Activated CD8-positive, alpha-beta memory T cell treated with anti-CD3 and anti-CD28 coated beads, Interleukin-2, amount 50 U/mL, for 1 hour (primary cell): Measurements from ENCODE around the gene SDR42E2.
"Not testable (repeated sequence)": the region's sequence is repeated elsewhere in the genome, so short reads cannot be mapped to it uniquely, and the experiment has no call there.

Source experiments
- DNase-seq: peaks from one replicate; pipeline ENCODE4 v3.0.0-alpha.2; 2020; ENCODE audit errors: extremely low read depth

SDR42E2 gene

GRCh38 chr16:22191532-22192260 lies 29.4 kb downstream of the SDR42E2 start:
- no peak for DNase-seq

DNA sequence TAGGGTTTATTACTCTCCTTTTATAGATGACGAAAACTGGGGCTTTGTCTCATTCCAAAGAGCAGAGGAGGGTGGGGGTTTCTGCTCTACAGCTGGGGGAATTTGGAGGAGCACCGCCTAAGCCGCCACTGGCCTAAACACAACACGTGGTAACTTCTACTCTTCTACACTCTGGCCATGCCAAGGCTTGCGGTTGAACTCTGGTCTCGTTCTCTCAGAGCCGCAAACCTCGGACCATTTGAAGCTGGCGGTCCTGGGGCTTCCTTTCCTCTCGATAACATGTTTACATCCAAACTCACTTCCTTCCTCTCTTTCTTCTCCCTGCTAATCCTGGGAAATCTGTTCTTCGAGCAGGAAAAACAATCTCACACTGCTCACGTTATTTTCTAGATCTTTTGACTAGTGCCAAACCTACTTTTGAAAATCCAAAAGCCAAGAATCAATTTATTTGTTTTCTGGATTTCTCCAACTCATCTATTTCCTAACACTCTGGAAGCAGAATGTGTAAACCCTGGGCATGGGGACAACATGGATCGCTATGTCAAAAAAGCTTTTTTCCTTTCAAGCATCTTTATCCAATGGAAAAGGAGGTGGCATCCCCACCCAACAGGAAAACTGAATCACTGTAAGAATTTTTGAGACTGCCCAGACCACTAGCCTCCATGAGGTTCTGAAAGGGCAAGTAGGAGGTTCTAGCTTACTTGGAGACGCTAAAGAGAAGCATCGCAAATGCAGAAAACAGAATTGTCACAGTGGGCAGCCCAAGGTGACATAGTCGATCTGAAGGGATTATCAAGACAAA lies 30.2 kb downstream of the SDR42E2 start:
- peak; percentile 76 for DNase-seq

GRCh38 chr16:22193063-22193411 lies 30.7 kb downstream of the SDR42E2 start:
- DNase-seq: no peak

DNA sequence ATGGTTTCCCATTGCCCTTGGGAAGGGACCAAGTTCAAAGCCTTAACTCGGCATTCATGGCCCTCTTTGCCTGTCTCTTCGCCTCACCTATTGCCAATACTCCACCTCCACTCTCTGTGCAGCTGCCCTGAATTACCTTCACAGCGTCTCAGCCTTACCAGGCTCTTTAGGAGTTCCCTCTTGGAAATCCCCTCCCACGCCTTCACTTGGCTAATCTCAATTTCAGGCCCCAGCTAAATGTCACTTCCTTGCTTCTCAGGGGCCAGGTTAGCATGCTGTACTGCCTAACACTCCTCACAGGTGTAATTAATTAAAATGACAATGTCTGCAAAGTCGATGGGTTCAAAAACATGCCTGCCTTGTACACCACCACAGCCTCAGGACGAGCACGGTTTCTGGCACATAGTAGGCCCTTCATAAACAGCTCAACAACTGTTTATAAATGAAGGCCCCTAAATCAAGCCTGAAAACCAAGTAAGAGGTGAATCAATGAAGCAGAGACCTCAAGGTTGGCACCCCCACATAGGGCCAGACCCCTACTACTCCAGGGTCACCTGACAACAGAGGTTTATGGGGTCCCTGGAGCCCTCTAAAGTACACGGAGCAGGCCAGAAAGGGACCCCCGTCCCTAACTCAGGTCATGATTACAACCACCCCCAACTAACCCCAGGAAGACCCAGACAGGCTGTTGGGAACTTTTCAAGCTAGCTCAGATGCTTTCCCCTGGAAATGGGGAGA lies 32.6 kb downstream of the SDR42E2 start:
- DNase-seq: no peak

- DNase-seq: no peak
These were observed 33.1 kb downstream of the SDR42E2 start for GRCh38 chr16:22195445-22195694.

DNA sequence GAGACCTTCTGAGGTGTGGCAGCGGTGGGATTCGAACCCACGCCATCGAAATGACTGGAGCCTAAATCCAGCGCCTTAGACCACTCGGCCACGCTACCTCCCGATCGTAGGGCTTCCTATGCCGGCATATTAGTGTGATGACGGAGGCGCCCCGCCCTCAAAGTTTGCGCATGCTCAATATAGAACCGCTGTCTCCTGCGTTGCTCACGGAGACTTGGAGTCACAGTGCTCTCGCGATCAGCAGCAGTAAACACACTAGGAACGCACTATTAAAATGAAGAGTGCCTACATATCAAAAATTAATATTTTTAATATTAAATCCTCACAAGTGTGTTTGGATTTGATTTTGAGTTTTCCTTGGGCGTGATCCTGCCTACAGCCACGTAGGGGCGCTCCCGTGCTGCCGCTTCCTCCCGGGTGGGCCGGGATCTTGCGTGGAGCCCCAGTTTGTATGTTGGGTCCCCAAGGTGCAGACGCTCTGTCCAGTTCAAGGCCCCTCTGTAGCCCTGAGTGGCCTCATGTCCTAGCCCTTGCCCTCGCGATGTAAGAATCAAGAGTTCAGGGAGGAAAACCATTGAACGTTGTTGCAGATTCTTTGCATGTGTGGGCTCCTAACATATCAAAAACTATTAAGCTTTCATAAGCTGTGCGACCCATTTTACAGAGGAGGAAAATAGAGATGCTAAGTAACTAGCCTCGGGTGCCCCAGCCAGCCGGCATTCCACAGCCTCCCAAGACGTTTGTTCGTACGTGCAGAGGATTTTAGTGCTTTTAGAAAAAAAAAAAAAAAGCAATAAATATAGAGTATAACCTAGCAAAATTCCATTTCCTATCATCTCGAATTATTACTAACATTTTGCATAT lies 33.6 kb downstream of the SDR42E2 start:
- peak; percentile 59 for DNase-seq

DNA sequence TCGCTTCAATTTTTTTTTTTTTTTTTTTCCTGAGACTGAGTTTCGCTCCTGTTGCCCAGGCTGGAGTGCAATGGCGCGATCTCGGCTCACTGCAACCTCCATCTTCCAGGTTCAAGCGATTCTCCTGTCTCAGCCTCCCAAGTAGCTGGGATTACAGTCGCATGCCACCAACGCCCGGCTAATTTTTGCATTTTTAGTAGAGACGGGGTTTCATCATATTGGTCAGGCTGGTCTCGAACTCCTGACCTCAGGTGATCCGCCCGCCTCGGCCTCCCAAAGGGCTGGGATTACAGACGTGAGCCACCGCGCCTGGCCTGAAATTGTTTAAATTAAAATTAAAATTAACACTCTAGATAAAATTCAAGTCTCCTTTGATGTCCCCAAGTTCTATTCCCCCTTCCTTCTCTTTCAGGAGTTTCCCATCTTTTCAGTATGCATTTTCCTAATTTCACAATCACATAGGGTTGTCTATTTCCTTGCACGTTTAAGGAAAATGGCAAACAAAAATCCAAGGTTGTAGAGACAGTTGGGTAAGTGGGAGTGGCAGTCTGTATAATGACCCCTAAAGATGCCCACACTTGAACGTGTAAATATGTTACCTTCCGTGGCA lies 34.4 kb downstream of the SDR42E2 start:
- not testable (repeated sequence) for DNase-seq

- no peak for DNase-seq
These were observed 36.4 kb downstream of the SDR42E2 start for GRCh38 chr16:22198547-22199293.

- DNase-seq: no peak
These were observed 39.9 kb downstream of the SDR42E2 start for GRCh38 chr16:22202261-22202637.

DNA sequence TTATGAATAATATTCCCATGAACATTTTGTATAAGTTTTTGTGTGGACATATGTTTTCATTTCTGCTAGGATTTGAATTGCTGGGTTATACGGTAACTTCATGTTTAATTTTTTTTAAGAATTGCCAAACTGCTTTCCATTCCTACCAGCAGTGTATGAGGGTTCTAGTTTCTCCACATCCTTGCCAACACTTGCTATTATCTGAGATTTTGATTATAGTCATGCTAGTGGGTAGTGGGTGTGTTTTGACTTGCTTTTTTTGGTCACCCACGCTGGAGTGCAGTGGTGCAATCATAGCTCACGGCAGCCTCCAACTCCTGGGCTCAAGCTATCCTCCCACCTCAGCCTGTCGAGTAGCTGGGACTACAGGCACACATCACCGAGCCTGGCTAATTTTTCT lies 40.8 kb downstream of the SDR42E2 start:
- no peak for DNase-seq

- no peak for DNase-seq
These were observed 41.9 kb downstream of the SDR42E2 start for GRCh38 chr16:22204091-22204655.

DNA sequence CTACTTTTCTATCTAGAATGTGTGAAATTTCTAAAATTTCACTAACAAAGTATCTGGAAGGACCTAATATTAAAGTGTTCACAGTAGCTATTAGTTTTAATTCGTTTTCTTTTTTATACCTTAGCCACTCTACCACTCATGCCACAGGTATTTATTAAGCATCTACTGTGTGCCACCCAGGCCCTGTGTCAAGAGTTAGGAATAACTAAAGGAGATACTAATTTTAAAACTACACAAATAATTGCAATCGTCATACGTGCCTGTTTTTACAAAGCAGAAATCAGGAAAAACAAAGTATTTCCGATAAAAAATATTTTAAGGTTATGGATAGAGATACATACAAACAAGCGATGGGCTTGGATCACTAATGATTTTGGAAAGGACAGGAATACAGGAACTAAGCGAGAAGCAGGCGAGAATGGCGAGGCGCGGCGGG lies 43.3 kb downstream of the SDR42E2 start:
- no peak for DNase-seq

DNA sequence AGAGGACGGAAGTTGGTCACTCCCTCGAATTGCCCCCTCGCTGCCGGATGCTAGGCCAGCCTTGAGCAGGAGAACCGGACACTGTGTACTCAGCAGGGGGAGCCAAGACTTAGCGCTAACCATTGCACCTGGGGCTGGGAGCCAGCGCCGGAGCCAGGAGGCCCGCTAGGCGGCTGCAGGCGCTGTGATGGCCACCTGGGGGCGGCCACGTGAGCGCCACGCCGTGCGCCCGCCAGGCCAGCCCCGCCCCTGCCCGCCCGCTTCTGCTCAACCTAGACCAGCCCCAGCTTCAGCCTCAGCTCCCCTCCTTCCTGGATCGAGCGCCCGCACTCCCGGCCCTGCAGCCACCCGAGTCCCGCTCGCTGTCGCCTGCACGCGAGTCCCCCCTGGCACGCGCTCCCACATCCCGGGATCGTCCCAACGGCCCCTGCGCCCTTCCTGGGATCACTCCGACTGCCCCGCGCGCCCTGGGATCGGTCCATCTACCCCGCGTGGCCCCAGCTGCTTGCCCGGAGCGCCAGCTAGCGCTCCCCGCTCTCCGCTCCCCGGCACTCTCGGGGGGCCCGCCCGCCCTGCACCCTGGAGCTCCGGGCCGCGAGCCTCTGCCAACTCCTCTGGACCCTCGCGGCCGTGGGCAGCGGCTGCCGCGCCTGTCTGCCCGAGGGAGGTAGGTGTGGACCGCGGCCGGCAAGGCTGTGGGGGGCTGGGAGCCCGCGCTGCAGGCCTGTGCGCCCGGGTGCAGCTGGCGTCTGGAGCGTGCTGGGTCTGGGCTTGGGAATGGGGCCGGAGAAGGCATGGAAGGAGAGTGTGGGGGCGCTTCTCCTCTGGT lies 43.9 kb downstream of the SDR42E2 start, which contains the start of gene EEF2K:
Gene EEF2K, plus strand, starts transcription at position 266 of the 829 bp plus-strand sequence. CDS start 19,452 bp downstream, outside the sequence.
- DNase-seq: peak; percentile 51

DNA sequence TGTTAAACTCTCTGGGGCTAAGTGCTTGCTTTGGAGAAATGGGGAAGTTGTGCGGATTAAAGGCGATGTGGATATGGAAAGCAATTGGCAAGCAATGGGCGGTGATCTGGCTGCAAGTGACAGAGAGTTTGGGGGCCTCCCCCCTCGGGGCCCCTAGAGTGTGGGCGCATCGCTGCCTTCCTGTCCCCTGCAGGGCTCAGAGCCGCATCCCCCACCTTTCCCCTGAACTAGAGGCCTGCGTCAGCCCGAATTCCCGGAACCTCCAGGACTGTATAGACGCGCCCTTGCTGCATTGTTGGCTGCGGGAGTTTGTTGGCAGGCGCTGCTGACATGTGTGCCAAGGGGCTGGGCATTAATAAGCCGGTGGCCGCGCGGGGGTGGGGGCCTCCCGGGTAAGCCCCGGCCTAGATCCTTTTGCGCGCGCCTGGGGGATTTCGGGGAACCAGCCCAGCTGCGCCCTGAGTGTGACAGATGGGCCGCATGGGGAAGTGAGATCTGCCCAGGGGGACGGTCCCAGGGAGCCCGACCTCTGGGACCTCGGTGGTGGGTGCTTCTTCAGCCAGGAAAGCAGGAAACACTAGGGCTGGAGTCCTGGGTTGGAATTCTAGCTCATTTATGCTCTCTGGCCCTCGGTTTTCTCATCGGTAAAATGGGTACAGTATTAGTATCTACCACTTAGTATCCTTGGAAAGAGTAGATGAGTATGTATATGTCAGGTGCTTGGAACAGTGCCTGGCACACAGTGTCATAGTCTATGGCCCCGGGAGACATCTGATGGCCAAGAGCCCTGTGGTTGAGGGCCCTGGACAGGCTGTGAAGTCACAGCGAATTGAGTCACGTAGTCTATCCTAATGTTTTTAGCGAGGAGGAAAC lies 44.8 kb downstream of the SDR42E2 start:
- DNase-seq: no peak

GRCh38 chr16:22207715-22208360 lies 45.5 kb downstream of the SDR42E2 start:
- no peak for DNase-seq

DNA sequence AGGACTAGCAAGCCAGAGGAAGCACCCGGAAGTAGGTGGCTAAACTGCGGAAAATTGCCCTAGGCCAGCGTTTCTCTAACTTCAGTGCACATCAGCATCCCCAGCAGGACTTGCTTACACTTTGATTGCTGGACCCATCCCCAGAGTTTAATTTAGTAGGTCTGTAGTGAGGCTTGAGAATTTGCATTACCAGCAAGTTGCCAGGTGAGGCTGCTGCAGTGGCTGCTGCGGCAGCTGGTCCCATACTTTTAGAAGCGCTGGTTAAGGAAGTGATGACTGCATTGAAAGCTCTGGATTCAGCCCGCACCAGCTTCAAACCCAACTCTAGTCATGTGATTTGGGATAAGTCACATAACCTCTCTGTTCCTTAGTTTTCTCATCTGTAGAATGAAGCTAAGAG lies 48.0 kb downstream of the SDR42E2 start:
- no peak for DNase-seq

DNA sequence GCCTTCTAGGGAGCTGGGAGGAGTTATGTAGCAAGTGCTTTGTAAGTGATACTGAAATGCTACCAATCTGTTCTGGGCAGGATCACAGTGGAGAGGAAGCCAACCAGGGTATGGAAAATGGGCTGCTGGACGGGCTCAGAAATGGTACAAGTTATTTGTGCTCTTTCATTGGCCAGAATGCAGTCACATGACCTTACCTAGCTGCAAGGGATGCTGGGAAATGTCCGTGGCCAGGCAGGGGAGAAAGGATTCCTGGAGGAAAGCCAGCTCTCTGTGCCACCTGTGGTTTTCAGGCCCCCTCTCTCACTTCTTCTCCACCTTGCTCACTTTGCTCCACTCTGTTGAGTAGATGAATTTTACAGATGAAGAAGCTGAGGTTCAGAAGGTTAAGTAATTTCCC lies 48.5 kb downstream of the SDR42E2 start:
- DNase-seq: no peak

DNA sequence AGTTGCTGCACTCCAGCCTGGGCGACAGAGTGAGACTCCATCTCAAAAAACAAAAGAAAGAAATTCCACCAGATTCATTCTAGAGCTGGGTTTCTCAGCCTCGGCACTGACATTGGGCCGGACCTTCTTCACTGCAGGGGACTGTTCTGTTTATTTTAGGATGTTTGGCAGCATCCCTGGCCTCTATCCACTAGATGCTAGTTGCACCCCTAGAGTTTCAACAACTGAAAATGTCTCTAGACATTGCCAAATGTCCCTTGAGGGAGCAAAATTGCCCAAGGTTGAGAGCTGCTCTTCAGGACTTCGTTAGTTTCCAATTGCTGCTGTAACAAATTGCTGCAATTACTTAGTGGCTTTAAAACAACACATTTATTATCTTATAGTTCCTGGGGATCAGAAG lies 50.9 kb downstream of the SDR42E2 start:
- no peak for DNase-seq
